Activated CD4-positive, alpha-beta memory T cell treated with anti-CD3 and anti-CD28 coated beads for 36 hours (primary cell): ENCODE measurements around the gene POU6F2. TPM values are rescaled to one million over a fixed set of nuclear protein-coding genes. Genes with fewer than 3 reads are reported as not detected.
"Not testable (repeated sequence)": the region's sequence is repeated elsewhere in the genome, so short reads cannot be mapped to it uniquely, and the experiment has no call there.

Source experiments
- CTCF ChIA-PET: fragments of 350-600 bp; sonication (Branson Sonifier 250); formaldehyde crosslinking; loops from one replicate; lab custom pipeline; 2021; ENCODE audit warnings: antibody characterized with exemption, inconsistent platforms; lab: Charles Lee
- POLR2A ChIA-PET: fragments of 350-600 bp; sonication (Branson Sonifier 250); formaldehyde crosslinking; loops from one replicate; lab custom pipeline; 2021; ENCODE audit warnings: antibody characterized with exemption; lab: Charles Lee
- DNase-seq: peaks from one replicate; pipeline ENCODE4 v3.0.0-alpha.2; 2020
- H3K27ac Mint-ChIP-seq: one replicate; pipeline ENCODE4 v1.8.0; 2021; ENCODE audit warnings: mixed read lengths
- H3K27me3 Mint-ChIP-seq: one replicate; pipeline ENCODE4 v1.8.0; 2021; ENCODE audit warnings: mixed read lengths
- H3K36me3 Mint-ChIP-seq: one replicate; pipeline ENCODE4 v1.8.0; 2021; ENCODE audit warnings: mixed read lengths
- H3K4me1 Mint-ChIP-seq: one replicate; pipeline ENCODE4 v1.8.0; 2021; ENCODE audit warnings: low read depth, mixed read lengths
- H3K4me3 Mint-ChIP-seq: one replicate; pipeline ENCODE4 v1.8.0; 2021; ENCODE audit warnings: mild to moderate bottlenecking, mixed read lengths
- H3K9me3 Mint-ChIP-seq: one replicate; pipeline ENCODE4 v1.8.0; 2021; ENCODE audit warnings: mixed read lengths
- intact Hi-C: fragments of 100-400 bp; cut with micrococcal nuclease; formaldehyde crosslinking; loops from one replicate; pipeline ENCODE4 v1.15.1; 2023
- total RNA-seq, 2 experiments: library from RNA; stranded (reverse); gene quantifications; one replicate each; pipeline ENCODE4 v1.2.3, GENCODE V29; 2021

Gene POU6F2
- total RNA-seq, 2 experiments from 2014 or later, result not detected

GRCh38 chr7:39367451-39367850, 389.7 kb downstream of the POU6F2 start:
- intact Hi-C loops, result no loop called here
- CTCF ChIA-PET, result no interaction called here
- Mint-ChIP-seq H3K4me3 (no peak overlapping the region), H3K27me3 (peaks cover 2% of the 10 kb centered on the region), H3K27ac (no peak overlapping the region), H3K36me3 (no peaks in the 10 kb centered on the region), H3K9me3 (no peaks in the 10 kb centered on the region), H3K4me1 (peaks cover 5% of the 10 kb centered on the region)
- POLR2A ChIA-PET, result no interaction called here
- no peak for DNase-seq

GRCh38 chr7:39367943-39368342, 390.2 kb downstream of the POU6F2 start:
- H3K27ac Mint-ChIP-seq, result no peak overlapping the region
- peaks cover 5% of the 10 kb centered on the region for H3K4me1 Mint-ChIP-seq
- intact Hi-C loops, result no loop called here
- no peaks in the 10 kb centered on the region for H3K36me3 Mint-ChIP-seq
- no peaks in the 10 kb centered on the region for H3K9me3 Mint-ChIP-seq
- no peak overlapping the region for H3K4me3 Mint-ChIP-seq
- CTCF ChIA-PET, result no interaction called here
- POLR2A ChIA-PET, result no interaction called here
- peaks cover 2% of the 10 kb centered on the region for H3K27me3 Mint-ChIP-seq
- DNase-seq, result no peak

- ChIA-PET POLR2A (no interaction called here), CTCF (no interaction called here)
- no peaks in the 10 kb centered on the region for H3K27me3 Mint-ChIP-seq
Observed at GRCh38 chr7:39372383-39372782, 394.7 kb downstream of the POU6F2 start.

GRCh38 chr7:39374436-39375040, 396.8 kb downstream of the POU6F2 start:
- no peaks in the 10 kb centered on the region for H3K4me1 Mint-ChIP-seq
- ChIA-PET CTCF (no interaction called here), POLR2A (no interaction called here)
- H3K36me3 Mint-ChIP-seq, result no peaks in the 10 kb centered on the region
- intact Hi-C loops, result no loop called here
- no peak for DNase-seq
- no peak overlapping the region for H3K27ac Mint-ChIP-seq
- peaks cover 2% of the 10 kb centered on the region for H3K27me3 Mint-ChIP-seq
- no peak overlapping the region for H3K4me3 Mint-ChIP-seq
- H3K9me3 Mint-ChIP-seq, result no peaks in the 10 kb centered on the region

More at GRCh38 chr7:39372383-39372782, 394.7 kb downstream of the POU6F2 start:
- peaks cover 5% of the 10 kb centered on the region for H3K4me1 Mint-ChIP-seq
- no peaks in the 10 kb centered on the region for H3K36me3 Mint-ChIP-seq
- H3K4me3 Mint-ChIP-seq, result no peak overlapping the region
- DNase-seq, result no peak
- H3K27ac Mint-ChIP-seq, result no peak overlapping the region
- intact Hi-C loops, result no loop called here
- no peaks in the 10 kb centered on the region for H3K9me3 Mint-ChIP-seq

GRCh38 chr7:39375047-39375873, 397.6 kb downstream of the POU6F2 start:
- H3K27ac Mint-ChIP-seq, result no peak overlapping the region
- H3K27me3 Mint-ChIP-seq, result peaks cover 2% of the 10 kb centered on the region
- CTCF ChIA-PET, result no interaction called here
- intact Hi-C loops, result no loop called here
- H3K4me1 Mint-ChIP-seq, result no peaks in the 10 kb centered on the region
- POLR2A ChIA-PET, result no interaction called here
- H3K36me3 Mint-ChIP-seq, result no peaks in the 10 kb centered on the region
- H3K9me3 Mint-ChIP-seq, result no peaks in the 10 kb centered on the region
- H3K4me3 Mint-ChIP-seq, result no peak overlapping the region
- DNase-seq, result no peak

GRCh38 chr7:39375874-39376190, 398.1 kb downstream of the POU6F2 start:
- DNase-seq, result no peak
- ChIA-PET CTCF (no interaction called here), POLR2A (no interaction called here)
- no peak overlapping the region for H3K27ac Mint-ChIP-seq
- no peaks in the 10 kb centered on the region for H3K9me3 Mint-ChIP-seq
- H3K4me1 Mint-ChIP-seq, result no peaks in the 10 kb centered on the region
- H3K27me3 Mint-ChIP-seq, result peaks cover 2% of the 10 kb centered on the region
- intact Hi-C loops, result no loop called here
- H3K36me3 Mint-ChIP-seq, result no peaks in the 10 kb centered on the region
- no peak overlapping the region for H3K4me3 Mint-ChIP-seq

GRCh38 chr7:39376881-39377280, 399.2 kb downstream of the POU6F2 start:
- intact Hi-C loops, H3K27ac Mint-ChIP-seq: not testable (repeated sequence)

GRCh38 chr7:39379416-39379815, 401.7 kb downstream of the POU6F2 start:
- no peak for DNase-seq
- Mint-ChIP-seq H3K27ac (no peak overlapping the region), H3K4me1 (no peaks in the 10 kb centered on the region), H3K9me3 (no peaks in the 10 kb centered on the region), H3K4me3 (no peak overlapping the region), H3K36me3 (no peaks in the 10 kb centered on the region), H3K27me3 (peaks cover 7% of the 10 kb centered on the region)
- CTCF ChIA-PET, result interaction anchor here (0.6 kb wide), 1 partner anchor 550 kb away, joined by 3 read pairs; no protein-coding TSS in a partner anchor
- intact Hi-C loops, result no loop called here
- POLR2A ChIA-PET, result no interaction called here

More at GRCh38 chr7:39376881-39377280, 399.2 kb downstream of the POU6F2 start:
- H3K4me1 Mint-ChIP-seq, H3K4me3 Mint-ChIP-seq, H3K27me3 Mint-ChIP-seq, DNase-seq, H3K9me3 Mint-ChIP-seq, POLR2A ChIA-PET, H3K36me3 Mint-ChIP-seq, CTCF ChIA-PET: not testable (repeated sequence)

- H3K36me3 Mint-ChIP-seq, result no peaks in the 10 kb centered on the region
- POLR2A ChIA-PET, result no interaction called here
Observed at GRCh38 chr7:39383136-39383535, 405.4 kb downstream of the POU6F2 start.

GRCh38 chr7:39384386-39384785, 406.7 kb downstream of the POU6F2 start:
- DNase-seq, result no peak
- Mint-ChIP-seq H3K36me3 (no peaks in the 10 kb centered on the region), H3K9me3 (no peaks in the 10 kb centered on the region), H3K27ac (no peak overlapping the region), H3K4me1 (no peaks in the 10 kb centered on the region), H3K4me3 (no peak overlapping the region), H3K27me3 (peaks cover 11% of the 10 kb centered on the region)
- intact Hi-C loops, result no loop called here
- CTCF ChIA-PET, result no interaction called here
- POLR2A ChIA-PET, result no interaction called here

More at GRCh38 chr7:39383136-39383535, 405.4 kb downstream of the POU6F2 start:
- intact Hi-C loops, result no loop called here
- CTCF ChIA-PET, result interaction anchor here (0.8 kb wide), 1 partner anchor 70 kb away, joined by 3 read pairs; no protein-coding TSS in a partner anchor
- no peak for DNase-seq
- Mint-ChIP-seq H3K4me1 (no peaks in the 10 kb centered on the region), H3K9me3 (no peaks in the 10 kb centered on the region), H3K27me3 (peaks cover 13% of the 10 kb centered on the region), H3K4me3 (no peak overlapping the region), H3K27ac (no peak overlapping the region)

GRCh38 chr7:39386718-39387117, 409.0 kb downstream of the POU6F2 start:
- no peak for DNase-seq
- H3K4me3 Mint-ChIP-seq, result no peak overlapping the region
- ChIA-PET CTCF (no interaction called here), POLR2A (no interaction called here)
- no peaks in the 10 kb centered on the region for H3K4me1 Mint-ChIP-seq
- H3K9me3 Mint-ChIP-seq, result no peaks in the 10 kb centered on the region
- H3K27ac Mint-ChIP-seq, result no peak overlapping the region
- H3K27me3 Mint-ChIP-seq, result peaks cover 11% of the 10 kb centered on the region
- no peaks in the 10 kb centered on the region for H3K36me3 Mint-ChIP-seq
- intact Hi-C loops, result no loop called here

GRCh38 chr7:39392151-39392550, 414.4 kb downstream of the POU6F2 start:
- Mint-ChIP-seq H3K27ac (no peak overlapping the region), H3K4me3 (no peak overlapping the region), H3K4me1 (no peaks in the 10 kb centered on the region), H3K27me3 (peaks cover 6% of the 10 kb centered on the region), H3K36me3 (no peaks in the 10 kb centered on the region), H3K9me3 (no peaks in the 10 kb centered on the region)
- POLR2A ChIA-PET, result no interaction called here
- intact Hi-C loops, result no loop called here
- CTCF ChIA-PET, result no interaction called here
- DNase-seq, result peak; percentile 10
